Type B pancreatic cell (in vitro differentiated cells): ENCODE data around the gene CSH1. TPM values are rescaled to one million over a fixed set of nuclear protein-coding genes. Genes with fewer than 3 reads are reported as not detected.

Source experiments
- DNase-seq: peaks from one replicate; pipeline ENCODE4 v3.0.0; 2021; ENCODE audit warnings: mixed read lengths; ENCODE audit not compliant: unreplicated experiment; ENCODE audit errors: extremely low spot score
- H3K27ac Mint-ChIP-seq: 2 replicates; pipeline ENCODE4 v1.8.0; 2021; ENCODE audit warnings: mild to moderate bottlenecking, mixed read lengths
- H3K27me3 Mint-ChIP-seq: 2 replicates; pipeline ENCODE4 v1.8.0; 2021; ENCODE audit warnings: mixed read lengths
- H3K36me3 Mint-ChIP-seq: 2 replicates; pipeline ENCODE4 v1.8.0; 2021; ENCODE audit warnings: mixed read lengths
- H3K4me1 Mint-ChIP-seq: one replicate; pipeline ENCODE4 v1.8.0; 2021; ENCODE audit warnings: mixed read lengths; ENCODE audit not compliant: unreplicated experiment
- H3K4me3 Mint-ChIP-seq: 2 replicates; pipeline ENCODE4 v1.8.0; 2021; ENCODE audit warnings: mild to moderate bottlenecking, mixed read lengths
- H3K9me3 Mint-ChIP-seq: 2 replicates; pipeline ENCODE4 v1.8.0; 2021; ENCODE audit warnings: mixed read lengths
- CTCF ChIP-seq: fragments of 200-600 bp; sonication (generic); conservative IDR thresholded peaks from 2 replicates; pipeline ENCODE4 v1.5.0; 2021; ENCODE audit warnings: antibody characterized with exemption, mild to moderate bottlenecking
- total RNA-seq: library from RNA; stranded (reverse); gene quantifications from 2 replicates; pipeline ENCODE4 v1.2.1, GENCODE V29; 2021; ENCODE audit warnings: low replicate concordance

The CSH1 gene
- total RNA-seq, 1 donor from 2014 or later = not detected

- Mint-ChIP-seq H3K4me3 (no peak overlapping the region), H3K9me3 (no peaks in the 10 kb centered on the region), H3K4me1 (no peaks in the 10 kb centered on the region), H3K27me3 (no peaks in the 10 kb centered on the region), H3K27ac (no peak overlapping the region), H3K36me3 (no peaks in the 10 kb centered on the region)
- DNase-seq = no peak
- no peak for TF ChIP-seq CTCF
Measured at GRCh38 chr17:63937319-63937718, 40.9 kb upstream of the CSH1 start.

GRCh38 chr17:63934183-63935112, 38.1 kb upstream of the CSH1 start:
- Mint-ChIP-seq H3K4me3 (no peak overlapping the region), H3K36me3 (no peaks in the 10 kb centered on the region), H3K27ac (no peak overlapping the region), H3K9me3 (no peaks in the 10 kb centered on the region), H3K27me3 (no peaks in the 10 kb centered on the region), H3K4me1 (no peaks in the 10 kb centered on the region)
- no peak for DNase-seq
- no peak for TF ChIP-seq CTCF

GRCh38 chr17:63933598-63933997, 37.2 kb upstream of the CSH1 start:
- DNase-seq = no peak
- Mint-ChIP-seq H3K36me3 (no peaks in the 10 kb centered on the region), H3K4me1 (no peaks in the 10 kb centered on the region), H3K4me3 (no peak overlapping the region), H3K9me3 (no peaks in the 10 kb centered on the region), H3K27ac (no peak overlapping the region), H3K27me3 (no peaks in the 10 kb centered on the region)
- TF ChIP-seq CTCF = no peak

GRCh38 chr17:63932721-63933120, 36.3 kb upstream of the CSH1 start:
- no peak for TF ChIP-seq CTCF
- no peaks in the 10 kb centered on the region for H3K4me1 Mint-ChIP-seq
- no peaks in the 10 kb centered on the region for H3K36me3 Mint-ChIP-seq
- no peak overlapping the region for H3K27ac Mint-ChIP-seq
- DNase-seq = no peak
- no peak overlapping the region for H3K4me3 Mint-ChIP-seq
- no peaks in the 10 kb centered on the region for H3K9me3 Mint-ChIP-seq
- H3K27me3 Mint-ChIP-seq = no peaks in the 10 kb centered on the region

GRCh38 chr17:63931981-63932561, 35.7 kb upstream of the CSH1 start, which contains the start of gene CD79B:
CD79B (minus strand) TSS chr17:63932331; CDS start chr17:63932261, 70 bp downstream.
- no peak for TF ChIP-seq CTCF
- H3K36me3 Mint-ChIP-seq = no peaks in the 10 kb centered on the region
- DNase-seq = no peak
- H3K27me3 Mint-ChIP-seq = no peaks in the 10 kb centered on the region
- H3K4me1 Mint-ChIP-seq = no peaks in the 10 kb centered on the region
- H3K27ac Mint-ChIP-seq = no peak within 1 kb of the TSS
- H3K9me3 Mint-ChIP-seq = no peaks in the 10 kb centered on the region
- H3K4me3 Mint-ChIP-seq = no peak within 1 kb of the TSS
